Adrenal gland (tissue), 12 donors: ENCODE results near the gene ZNF274. TPM values are rescaled to one million over a fixed set of nuclear protein-coding genes. Genes with fewer than 3 reads are reported as not detected.
"Not testable (repeated sequence)": the region's sequence is repeated elsewhere in the genome, so short reads cannot be mapped to it uniquely, and the experiment has no call there.

Experiments
- DNase-seq, 7 donors: peaks; one replicate each; pipeline ENCODE4 v3.0.0-alpha.2; 2019 to 2020
- H3K27ac ChIP-seq, 5 donors: fragments of 200-600 bp; sonication (generic) in 4 of 5; 1 replicate in 3 of 5; 2 replicates in 2 of 5; pipeline versions ENCODE4 v1.5.1 to v1.8.0; 2016 to 2020; ENCODE audit warnings: mild to moderate bottlenecking in 1 of 5
- H3K27me3 ChIP-seq: fragments of 200-600 bp; 2 replicates; pipeline ENCODE4 v1.8.0; 2021
- H3K36me3 ChIP-seq, 2 donors: fragments of 200-600 bp; replicated peaks in 1 of 2; 1 replicate in 1 of 2; 2 replicates in 1 of 2; pipeline versions ENCODE4 v1.5.1 to v1.8.0; 2018 to 2022
- H3K4me1 ChIP-seq, 2 donors: fragments of 200-600 bp; replicated peaks in 1 of 2; 1 replicate in 1 of 2; 2 replicates in 1 of 2; pipeline versions ENCODE4 v1.5.1 to v1.8.0; 2018 to 2021
- H3K4me3 ChIP-seq, 4 donors: fragments of 200-600 bp; sonication (generic) in 3 of 4; one replicate each; pipeline ENCODE4 v1.5.1; 2016 to 2018
- H3K9me3 ChIP-seq, 3 donors: fragments of 200-600 bp; sonication (generic) in 1 of 3; replicated peaks in 1 of 3; 1 replicate in 2 of 3; 2 replicates in 1 of 3; pipeline versions ENCODE4 v1.5.1 to v1.8.0; 2016 to 2021
- POLR2A ChIP-seq, 2 donors: fragments of 450-650 bp; IDR thresholded peaks; one replicate each; pipeline ENCODE4 v1.6.1; 2017; ENCODE audit warnings: antibody characterized with exemption in 2 of 2, mild to moderate bottlenecking in 2 of 2, moderate library complexity in 1 of 2
- WGBS, 4 donors: extraction: QIAGEN DNeasy Blood & Tissue Kit in 2 of 4; methylation state at CpG; one replicate each; pipeline versions ENCODE4 v1.1.5 to v1.1.7; 2013 to 2017; 5-methylcytosine and 5-hydroxymethylcytosine counted together
- intact Hi-C, 2 donors: fragments of 100-400 bp; cut with DNase I; formaldehyde crosslinking; loops; one replicate each; pipeline versions ENCODE4 v1.14.1 to v1.15.0; 2022 to 2023
- polyA plus RNA-seq, 3 donors: library from polyadenylated mRNA; stranded (reverse); fragments of 200-250 nt in 2 of 3; fragments of 350-450 nt in 1 of 3; fragmentation: Illumina TruSeq in 1 of 3; extraction: RNeasy Lipid Tissue Mini Kit (QIAGEN cat#74804) in 1 of 3; gene quantifications; one replicate each; pipeline ENCODE4 v1.2.3, GENCODE V29; 2013 to 2014
- total RNA-seq, 9 donors: library from RNA; depleted of rRNA in 4 of 9; stranded (reverse); fragments of >200 nt in 4 of 9; fragments of 120-200 nt in 1 of 9; fragmentation: NEBNext Ultra II Directional in 1 of 9; extraction: Animal tissue kit (Norgen Biotek cat#: 25700) in 1 of 9; gene quantifications; one replicate each; pipeline versions ENCODE4 v1.1.0 to v1.2.4, GENCODE V29; 2013 to 2023
- TF ChIP-seq, protein P1 (sequence below), 6 experiments: fragments of 450-650 bp in 4 of 6; fragments of 200-600 bp in 2 of 6; sonication (generic) in 1 of 6; IDR thresholded peaks; 1 replicate in 5 of 6; 2 replicates in 1 of 6; pipeline versions ENCODE4 v1.5.1 to v1.8.0; 2016 to 2021; ENCODE audit warnings: antibody characterized with exemption in 6 of 6, mild to moderate bottlenecking in 2 of 6, moderate library complexity in 1 of 6
- donor health status: healthy with polysubstance abuse.
- donor health status: Bipolar disorder and iron deficiency.
- donor health status: DM: yes; HTN: yes; CAD: no.
- donor health status: DM: no; HTN: no; CAD: no.
- donor health status: DM: no; HTN: no; CAD: no.
- donor health status: DM: yes; HTN: yes; CAD: no.

The ZNF274 gene
- total and polyA plus RNA-seq, 12 donors: 12.4 to 34.5 (median 21.9) TPM

DNA sequence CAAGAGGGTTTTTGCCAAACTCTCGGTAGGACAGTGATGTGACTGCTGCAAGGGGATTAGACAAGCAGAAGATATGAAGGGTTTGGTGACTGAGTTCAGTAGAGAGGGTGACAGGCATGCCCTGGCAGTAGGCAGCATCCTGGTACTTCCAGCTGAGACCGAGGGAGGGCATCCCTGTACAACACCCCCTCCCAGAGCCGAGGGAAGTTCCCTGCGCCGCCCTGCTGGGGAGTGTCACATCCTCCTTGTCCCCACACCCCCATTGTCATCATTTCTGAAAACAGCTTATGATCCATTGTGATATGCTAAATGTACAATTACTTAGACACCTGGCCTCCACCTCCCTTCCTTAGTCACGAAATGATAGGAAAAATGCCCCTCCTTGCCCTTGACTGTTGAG, 60.5 kb downstream of the ZNF274 start:
- peaks cover 0 to 54% (median 0%) of the 10 kb centered on the region in 3 donors for H3K9me3 ChIP-seq
- peaks cover 0 to 47% of the 10 kb centered on the region in 2 donors for H3K36me3 ChIP-seq
- 96 to 99% (median 97%) methylated on average over 4 to 6 of the region's 6 CpGs for WGBS, 4 donors
- TF ChIP-seq, protein P1, sequence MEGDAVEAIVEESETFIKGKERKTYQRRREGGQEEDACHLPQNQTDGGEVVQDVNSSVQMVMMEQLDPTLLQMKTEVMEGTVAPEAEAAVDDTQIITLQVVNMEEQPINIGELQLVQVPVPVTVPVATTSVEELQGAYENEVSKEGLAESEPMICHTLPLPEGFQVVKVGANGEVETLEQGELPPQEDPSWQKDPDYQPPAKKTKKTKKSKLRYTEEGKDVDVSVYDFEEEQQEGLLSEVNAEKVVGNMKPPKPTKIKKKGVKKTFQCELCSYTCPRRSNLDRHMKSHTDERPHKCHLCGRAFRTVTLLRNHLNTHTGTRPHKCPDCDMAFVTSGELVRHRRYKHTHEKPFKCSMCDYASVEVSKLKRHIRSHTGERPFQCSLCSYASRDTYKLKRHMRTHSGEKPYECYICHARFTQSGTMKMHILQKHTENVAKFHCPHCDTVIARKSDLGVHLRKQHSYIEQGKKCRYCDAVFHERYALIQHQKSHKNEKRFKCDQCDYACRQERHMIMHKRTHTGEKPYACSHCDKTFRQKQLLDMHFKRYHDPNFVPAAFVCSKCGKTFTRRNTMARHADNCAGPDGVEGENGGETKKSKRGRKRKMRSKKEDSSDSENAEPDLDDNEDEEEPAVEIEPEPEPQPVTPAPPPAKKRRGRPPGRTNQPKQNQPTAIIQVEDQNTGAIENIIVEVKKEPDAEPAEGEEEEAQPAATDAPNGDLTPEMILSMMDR (IDR thresholded peaks at IDR 0.05): no peak
- TF ChIP-seq POLR2A (IDR thresholded peaks at IDR 0.05): no peak
- no peaks in the 10 kb centered on the region for H3K4me1 ChIP-seq
- no peak overlapping the region for H3K4me3 ChIP-seq
- no peaks in the 10 kb centered on the region for H3K27me3 ChIP-seq
- intact Hi-C loops: no loop called here
- no peak overlapping the region for H3K27ac ChIP-seq
- no peak for DNase-seq

DNA sequence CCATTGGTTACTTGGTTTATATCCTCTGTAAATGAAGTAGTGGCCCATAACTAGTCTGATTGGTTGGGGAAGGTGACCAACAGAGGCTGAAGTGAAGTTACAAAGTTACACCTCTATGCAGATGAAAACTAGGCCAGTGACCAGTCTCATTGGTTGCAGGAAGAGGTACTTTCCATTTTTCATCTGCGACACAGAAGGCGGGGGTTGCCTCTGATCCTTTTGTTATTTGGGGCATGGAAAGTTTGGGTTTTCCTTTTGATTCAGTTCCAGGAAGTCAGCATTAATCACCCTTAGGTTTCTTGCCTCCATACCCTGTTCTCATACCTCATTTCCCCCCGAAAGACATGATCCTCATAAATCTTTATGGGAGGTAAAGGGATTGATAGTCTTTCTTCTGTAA, 66.0 kb downstream of the ZNF274 start:
- 96 to 99% (median 98%) methylated on average over 3 of the region's 3 CpGs for WGBS, 4 donors
- peaks cover 0 to 62% of the 10 kb centered on the region in 2 donors for H3K36me3 ChIP-seq
- intact Hi-C loops: no loop called here
- peaks cover 0 to 84% (median 15%) of the 10 kb centered on the region in 3 donors for H3K9me3 ChIP-seq
- no peak for DNase-seq
- no peak overlapping the region for H3K27ac ChIP-seq
- no peak for TF ChIP-seq POLR2A (IDR thresholded peaks at IDR 0.05)
- TF ChIP-seq, protein P1 (IDR thresholded peaks at IDR 0.05): no peak
- no peak overlapping the region for H3K4me3 ChIP-seq
- no peaks in the 10 kb centered on the region for H3K27me3 ChIP-seq
- no peaks in the 10 kb centered on the region for H3K4me1 ChIP-seq

DNA sequence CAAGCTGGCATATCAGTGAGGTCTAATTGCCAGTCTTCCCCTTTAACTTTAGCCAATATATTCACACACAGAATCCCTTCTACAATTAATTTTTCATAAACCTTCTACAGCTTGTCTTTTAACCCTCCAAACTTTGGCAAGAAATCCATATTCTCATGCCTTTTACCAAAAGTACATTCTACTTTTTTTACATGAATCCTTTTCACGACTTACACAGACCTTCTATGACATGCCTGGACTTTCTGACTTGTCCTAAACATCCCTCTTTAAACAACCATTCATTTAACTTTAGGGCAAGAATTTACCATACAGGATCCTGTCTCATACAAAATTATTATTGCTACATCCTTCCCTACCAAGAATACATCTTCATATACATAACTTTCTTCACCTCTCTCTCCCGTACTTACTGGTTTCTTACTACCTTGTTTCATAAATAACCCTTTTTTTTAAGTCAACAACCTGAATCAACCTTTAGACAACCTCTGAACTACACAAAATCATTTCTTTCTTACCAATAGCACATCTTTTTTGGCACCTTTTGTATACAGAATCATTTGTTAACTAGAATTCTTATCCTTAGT, 69.3 kb downstream of the ZNF274 start:
- H3K9me3 ChIP-seq: peaks cover 5 to 98% (median 15%) of the 10 kb centered on the region in 3 donors
- DNase-seq: no peak
- 96 to 97% (median 96%) methylated on average over 2 of the region's 2 CpGs for WGBS, 4 donors
- H3K4me3 ChIP-seq: no peak overlapping the region
- H3K4me1 ChIP-seq: no peaks in the 10 kb centered on the region
- H3K27me3 ChIP-seq: no peaks in the 10 kb centered on the region
- peaks cover 0 to 35% of the 10 kb centered on the region in 2 donors for H3K36me3 ChIP-seq
- no peak overlapping the region for H3K27ac ChIP-seq
- intact Hi-C loops: loop anchor here in 1 of 2 donors (10.0 kb wide), 1 partner anchor 277 kb away; the partner anchor contains the start of gene C19orf18
- no peak for TF ChIP-seq POLR2A (IDR thresholded peaks at IDR 0.05)
- TF ChIP-seq, protein P1 (IDR thresholded peaks at IDR 0.05): no peak

DNA sequence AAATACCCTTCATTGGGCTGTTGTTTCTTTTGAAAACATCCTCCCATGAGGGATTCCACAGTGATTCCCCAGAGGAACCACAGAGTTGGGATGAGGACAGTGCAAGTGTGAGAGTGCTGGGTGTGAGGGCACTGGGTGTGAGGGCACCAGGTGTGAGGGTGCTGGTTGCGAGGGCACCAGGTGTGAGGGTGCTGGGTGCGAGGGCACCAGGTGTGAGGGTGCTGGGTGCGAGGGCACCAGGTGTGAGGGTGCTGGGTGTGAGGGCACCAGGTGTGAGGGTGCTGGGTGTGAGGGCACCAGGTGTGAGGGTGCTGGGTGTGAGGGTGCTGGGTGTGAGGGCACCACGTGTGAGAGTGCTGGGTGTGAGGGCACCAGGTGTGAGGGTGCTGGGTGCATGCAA, 75.4 kb downstream of the ZNF274 start:
- H3K27me3 ChIP-seq, H3K36me3 ChIP-seq, DNase-seq, H3K4me3 ChIP-seq, H3K27ac ChIP-seq, H3K4me1 ChIP-seq: not testable (repeated sequence)
- 54 to 100% (median 88%) methylated on average over 2 to 3 of the region's 4 CpGs for WGBS, 4 donors
- H3K9me3 ChIP-seq: peaks cover 23 to 97% (median 34%) of the 10 kb centered on the region in 3 donors
- intact Hi-C loops: loop anchor here in 1 of 2 donors (10.0 kb wide), 1 partner anchor 283 kb away; the partner anchor contains the start of gene C19orf18

DNA sequence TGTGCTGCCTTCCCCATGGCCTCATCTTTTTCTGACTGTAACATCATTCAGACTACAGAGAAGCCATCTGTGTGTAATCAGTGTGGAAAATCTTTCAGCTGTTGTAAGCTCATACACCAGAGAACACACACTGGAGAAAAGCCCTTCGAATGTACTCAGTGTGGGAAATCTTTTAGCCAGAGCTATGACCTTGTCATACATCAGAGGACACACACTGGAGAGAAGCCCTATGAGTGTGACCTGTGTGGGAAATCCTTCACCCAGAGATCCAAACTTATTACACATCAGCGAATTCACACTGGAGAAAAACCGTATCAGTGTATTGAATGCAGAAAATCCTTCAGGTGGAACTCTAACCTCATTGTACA, 78.7 kb downstream of the ZNF274 start:
- Histone ChIP-seq H3K27ac (no peak overlapping the region), H3K4me1 (no peaks in the 10 kb centered on the region), H3K4me3 (peak overlapping the region in 1 of 4 donors; percentile 21), H3K36me3 (no peaks in the 10 kb centered on the region), H3K27me3 (no peaks in the 10 kb centered on the region), H3K9me3 (peaks cover 23 to 99% (median 29%) of the 10 kb centered on the region in 3 donors)
- WGBS, 4 donors: 85 to 97% (median 93%) methylated on average over 3 of the region's 3 CpGs
- DNase-seq: no peak
- TF ChIP-seq, protein P1 (IDR thresholded peaks at IDR 0.05): no peak
- no peak for TF ChIP-seq POLR2A (IDR thresholded peaks at IDR 0.05)
- intact Hi-C loops: loop anchor here in 1 of 2 donors (10.0 kb wide), 1 partner anchor 57 kb away; no protein-coding TSS in a partner anchor
